GM12878 (cell line): Measurements from ENCODE around the gene ATP2A2. TPM values are rescaled to one million over a fixed set of nuclear protein-coding genes. Genes with fewer than 3 reads are reported as not detected.

Experiments used
- ATAC-seq: fragments of 200-7000 bp; cut with Tn5 transposase; 3 replicates; pipeline ENCODE4 v1.9.1; 2020; ENCODE audit warnings: mild to moderate bottlenecking, moderate library complexity
- BruUV-seq: library from RNA; stranded (reverse); fragments of 400-500 nt; replicated peaks from 2 replicates; lab custom pipeline; 2021; lab: Mats Ljungman, UMichigan
- CTCF ChIA-PET: fragments of 300-600 bp; sonication (Branson Sonifier 250); formaldehyde crosslinking; extraction: SDS; loops from one replicate; lab custom pipeline; 2021; ENCODE audit warnings: inconsistent platforms; lab: Yijun Ruan, JAX
- POLR2A ChIA-PET: fragments of 350-600 bp; formaldehyde crosslinking; extraction: SDS; loops from one replicate; lab custom pipeline; 2021; ENCODE audit warnings: inconsistent platforms; lab: Charles Lee
- RAD21 ChIA-PET: fragments of 300-600 bp; sonication (Branson Sonifier 250); formaldehyde crosslinking; loops from one replicate; lab custom pipeline; 2023; ENCODE audit warnings: antibody characterized with exemption; ENCODE audit not compliant: unreplicated experiment; lab: Charles Lee
- SMC1A ChIA-PET: fragments of 300-600 bp; sonication (Branson Sonifier 250); formaldehyde crosslinking; loops from one replicate; lab custom pipeline; 2023; ENCODE audit not compliant: unreplicated experiment, uncharacterized antibody; lab: Charles Lee
- DNase-seq: peaks from one replicate; pipeline ENCODE4 v3.0.0-alpha.2; 2011; ENCODE audit warnings: low read depth, low spot score
- FAIRE-seq: peaks from 3 replicates; lab custom pipeline; 2011; peaks lifted over from hg19 to GRCh38; lab: Jason Lieb, UNC
- H2AFZ ChIP-seq: 2 replicates; pipeline ENCODE4 v1.6.0; 2011; ENCODE audit warnings: low read depth, low read length, control low read depth; ENCODE audit not compliant: control insufficient read depth
- H3K27ac ChIP-seq: 2 replicates; pipeline ENCODE4 v1.5.1; 2011; ENCODE audit warnings: control low read depth; ENCODE audit not compliant: control insufficient read depth, insufficient read depth
- H3K27me3 ChIP-seq, 2 experiments: replicated peaks in 1 of 2; 2 replicates each; pipeline versions ENCODE4 v1.6.0 to v1.6.1; 2011; ENCODE audit warnings: low read length in 1 of 2; ENCODE audit not compliant: control insufficient read depth in 2 of 2, insufficient read depth in 2 of 2
- H3K36me3 ChIP-seq, 2 experiments: 2 replicates each; pipeline ENCODE4 v1.5.1; 2011; ENCODE audit warnings: low read length in 1 of 2; ENCODE audit not compliant: control insufficient read depth in 2 of 2, insufficient read depth in 2 of 2
- H3K4me1 ChIP-seq: 2 replicates; pipeline ENCODE4 v1.6.1; 2011; ENCODE audit warnings: mild to moderate bottlenecking, low read length, moderate library complexity, mixed read lengths; ENCODE audit not compliant: control insufficient read depth, insufficient read depth
- H3K4me2 ChIP-seq: 2 replicates; pipeline ENCODE4 v1.6.0; 2011; ENCODE audit warnings: control low read depth; ENCODE audit not compliant: control insufficient read depth, insufficient read depth
- H3K4me3 ChIP-seq: fragments of 200-600 bp; sonication (generic); 2 replicates; pipeline ENCODE4 v1.5.1; 2016
- H3K79me2 ChIP-seq: 2 replicates; pipeline ENCODE4 v1.6.0; 2011; ENCODE audit warnings: low read length; ENCODE audit not compliant: control insufficient read depth, insufficient read depth
- H3K9ac ChIP-seq: 2 replicates; pipeline ENCODE4 v1.8.0; 2011; ENCODE audit warnings: low read length, control low read depth, mixed read lengths; ENCODE audit not compliant: control insufficient read depth, insufficient read depth
- H3K9me3 ChIP-seq: replicated peaks from 3 replicates; pipeline ENCODE4 v1.5.1; 2011; ENCODE audit warnings: mild to moderate bottlenecking, low read length; ENCODE audit not compliant: control insufficient read depth, insufficient read depth
- H4K20me1 ChIP-seq: 2 replicates; pipeline ENCODE4 v1.6.0; 2011; ENCODE audit not compliant: control insufficient read depth, insufficient read depth
- CBX3 ChIP-seq: fragments of 200-600 bp; sonication (generic); IDR thresholded peaks from 2 replicates; pipeline ENCODE4 v1.6.1; 2016; ENCODE audit warnings: low read depth, borderline replicate concordance
- GATAD2B ChIP-seq: fragments of 450-650 bp; conservative IDR thresholded peaks from 2 replicates; pipeline ENCODE4 v1.6.1; 2017; ENCODE audit warnings: low read depth, mild to moderate bottlenecking, moderate library complexity
- IKZF1 ChIP-seq: fragments of 450-650 bp; conservative IDR thresholded peaks from 2 replicates; pipeline ENCODE4 v1.6.1; 2017; ENCODE audit warnings: antibody characterized with exemption, mild to moderate bottlenecking
- IKZF2 ChIP-seq, 2 experiments: fragments of 450-650 bp; IDR thresholded peaks; 2 replicates each; pipeline ENCODE4 v1.6.1; 2017; ENCODE audit warnings: mild to moderate bottlenecking in 2 of 2, moderate library complexity in 2 of 2
- IRF4 ChIP-seq: IDR thresholded peaks from 2 replicates; pipeline ENCODE4 v1.6.1; 2011; ENCODE audit warnings: low read depth, low read length
- JUNB ChIP-seq: IDR thresholded peaks from 2 replicates; pipeline ENCODE4 v1.6.1; 2016; ENCODE audit warnings: antibody characterized with exemption, mild to moderate bottlenecking
- JUND ChIP-seq: IDR thresholded peaks from 2 replicates; pipeline ENCODE4 v1.6.1; 2012; ENCODE audit warnings: low read depth, mild to moderate bottlenecking, low read length, improper control_type of control experiment, moderate library complexity
- LARP7 ChIP-seq: fragments of 450-650 bp; IDR thresholded peaks from 2 replicates; pipeline ENCODE4 v1.6.1; 2017; ENCODE audit warnings: mild to moderate bottlenecking
- MXI1 ChIP-seq: fragments of 150-350 bp; IDR thresholded peaks from 2 replicates; pipeline ENCODE4 v1.6.1; 2011; ENCODE audit warnings: low read depth, mild to moderate bottlenecking, inconsistent platforms, low read length, improper control_type of control experiment
- NRF1 ChIP-seq: conservative IDR thresholded peaks from 2 replicates; pipeline ENCODE4 v1.6.1; 2011; ENCODE audit warnings: mild to moderate bottlenecking, low read depth, low read length, improper control_type of control experiment
- SPI1 ChIP-seq: IDR thresholded peaks from 2 replicates; pipeline ENCODE4 v1.6.1; 2011; ENCODE audit warnings: low read depth, mild to moderate bottlenecking, low read length, moderate library complexity, borderline replicate concordance; ENCODE audit not compliant: insufficient read depth
- STAT3 ChIP-seq: IDR thresholded peaks from 2 replicates; pipeline ENCODE4 v1.6.1; 2011; ENCODE audit warnings: low read depth, low read length, improper control_type of control experiment
- WRNIP1 ChIP-seq: IDR thresholded peaks from 2 replicates; pipeline ENCODE4 v1.6.1; 2011; ENCODE audit warnings: low read depth, low read length, improper control_type of control experiment, borderline replicate concordance
- YY1 ChIP-seq: IDR thresholded peaks from 2 replicates; pipeline ENCODE4 v1.6.1; 2011; ENCODE audit warnings: low read depth, mild to moderate bottlenecking, low read length
- ZNF622 ChIP-seq: fragments of 450-650 bp; IDR thresholded peaks from 2 replicates; pipeline ENCODE4 v1.6.1; 2017; ENCODE audit warnings: mild to moderate bottlenecking, inconsistent platforms
- WGBS: methylation state at CpG from one replicate; pipeline ENCODE4 v1.1.6; 2016; ENCODE audit warnings: low lambda C conversion rate; ENCODE audit not compliant: insufficient replicate concordance, insufficient coverage; ENCODE audit errors: missing lambda C conversion rate; 5-methylcytosine and 5-hydroxymethylcytosine counted together
- in situ Hi-C: fragments of 300-500 bp; cut with MboI; formaldehyde crosslinking; loops from 9 replicates; pipeline ENCODE4 v1.14.3; 2018; ENCODE audit warnings: mixed read lengths
- intact Hi-C: fragments of 100-400 bp; cut with micrococcal nuclease; formaldehyde crosslinking; loops from one replicate; pipeline ENCODE4 v1.14.2; 2022; ENCODE audit not compliant: unreplicated experiment
- polyA plus RNA-seq, 11 experiments: library from polyadenylated mRNA; depleted of rRNA in 4 of 11; unstranded in 6 of 11; stranded (reverse) in 5 of 11; fragments of >200 nt; fragmentation: Nextera tagmentation in 4 of 11; fragmentation: Illumina TruSeq in 1 of 11; extraction: Ambion mirVana in 4 of 11; extraction: Trizol in 1 of 11; gene quantifications; 1 replicate in 1 of 11; 2 replicates in 10 of 11; pipeline versions ENCODE4 v1.2.1 to v1.2.3, GENCODE V29; 2011 to 2016; ENCODE audit warnings: inconsistent platforms in 2 of 11, missing spikeins in 2 of 11, low read depth in 1 of 11
- total RNA-seq, 4 experiments: library from RNA; depleted of rRNA in 3 of 4; stranded (reverse); fragments of >200 nt in 3 of 4; fragmentation: Illumina TruSeq in 1 of 4; extraction: Trizol in 1 of 4; gene quantifications; 2 replicates each; pipeline versions ENCODE4 v1.2.1 to v1.2.3, GENCODE V29; 2013 to 2021
- TF ChIP-seq, protein P1 (sequence below): IDR thresholded peaks from 2 replicates; pipeline ENCODE4 v1.6.1; 2011; ENCODE audit warnings: borderline replicate concordance, low read depth, mild to moderate bottlenecking, moderate library complexity, low read length; ENCODE audit not compliant: insufficient read depth, poor library complexity, severe bottlenecking
- TF ChIP-seq, protein P2 (sequence below): fragments of 450-650 bp; formaldehyde crosslinking; IDR thresholded peaks from 2 replicates; pipeline ENCODE4 v1.4.0; 2020; ENCODE audit warnings: mild to moderate bottlenecking, moderate library complexity
- TF ChIP-seq, protein P3 (sequence below): fragments of 450-650 bp; IDR thresholded peaks from 2 replicates; pipeline ENCODE4 v1.6.1; 2016; ENCODE audit warnings: mild to moderate bottlenecking

The ATP2A2 gene
- total and polyA plus RNA-seq, 10 of the 15 experiments (the other 5 are each of a cell fraction or from before 2014, with no cell fraction given), result 3.7 to 133 (median 34.4) TPM

DNA sequence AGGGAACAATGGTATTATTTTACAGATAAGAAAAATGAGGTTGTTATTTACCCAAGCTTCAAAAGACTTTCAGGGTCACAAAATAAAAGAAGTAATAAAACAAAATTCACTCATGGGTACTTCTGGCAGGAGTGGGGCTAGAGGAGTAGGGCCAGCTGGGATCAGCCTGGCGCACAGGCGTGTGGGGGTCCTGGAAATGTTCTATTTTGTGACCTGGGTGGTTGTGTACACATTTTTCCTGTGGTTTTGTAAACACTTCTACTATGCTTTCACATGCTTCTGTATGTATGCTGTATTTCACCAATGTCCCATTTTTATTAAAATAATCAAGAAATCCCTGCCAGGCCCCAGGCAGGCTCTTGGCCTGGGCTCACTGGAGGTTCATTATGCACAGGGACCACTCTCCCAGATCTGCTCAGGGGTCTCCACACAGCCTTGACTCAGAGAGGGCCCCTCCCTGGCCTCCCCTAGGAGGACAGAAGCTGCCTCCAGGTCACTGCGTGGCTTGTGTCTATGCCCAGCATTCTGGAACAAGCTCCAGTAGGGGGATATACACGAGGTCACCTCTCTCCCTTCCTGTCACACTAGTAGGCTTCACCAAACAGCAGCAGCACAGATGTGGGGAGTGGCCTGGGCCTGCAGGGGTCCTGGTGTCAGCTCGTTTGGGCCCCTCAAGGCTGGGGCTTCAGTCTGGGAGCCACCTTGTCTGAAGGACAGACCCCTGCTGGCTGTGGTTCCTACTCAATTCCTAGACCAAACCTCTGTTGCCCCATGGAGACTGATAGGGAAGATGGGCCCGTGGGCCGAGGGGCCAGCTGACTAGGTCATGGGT is 84.7 kb downstream of the ATP2A2 start:
- no peaks in the 10 kb centered on the region for H4K20me1 ChIP-seq
- H3K4me1 ChIP-seq, result peaks cover 6% of the 10 kb centered on the region
- H3K27me3 ChIP-seq, result no peaks in the 10 kb centered on the region
- no peak overlapping the region for H3K4me3 ChIP-seq
- no peak overlapping the region; the same call in 1 of the 2 replicates for H2AFZ ChIP-seq
- no TSS peak for BruUV-seq
- H3K79me2 ChIP-seq, result no peaks in the 10 kb centered on the region
- no peak overlapping the region for H3K4me2 ChIP-seq
- ATAC-seq, result no peak
- intact Hi-C loops (no loop called here), in situ Hi-C loops (no loop called here)
- H3K9ac ChIP-seq, result no peak overlapping the region
- no peak for TF ChIP-seq ZNF622
- no peak for TF ChIP-seq IRF4
- TF ChIP-seq SPI1, result no peak
- no peak for TF ChIP-seq WRNIP1
- no peak for TF ChIP-seq NRF1
- no peak for TF ChIP-seq YY1
- TF ChIP-seq, protein P1, sequence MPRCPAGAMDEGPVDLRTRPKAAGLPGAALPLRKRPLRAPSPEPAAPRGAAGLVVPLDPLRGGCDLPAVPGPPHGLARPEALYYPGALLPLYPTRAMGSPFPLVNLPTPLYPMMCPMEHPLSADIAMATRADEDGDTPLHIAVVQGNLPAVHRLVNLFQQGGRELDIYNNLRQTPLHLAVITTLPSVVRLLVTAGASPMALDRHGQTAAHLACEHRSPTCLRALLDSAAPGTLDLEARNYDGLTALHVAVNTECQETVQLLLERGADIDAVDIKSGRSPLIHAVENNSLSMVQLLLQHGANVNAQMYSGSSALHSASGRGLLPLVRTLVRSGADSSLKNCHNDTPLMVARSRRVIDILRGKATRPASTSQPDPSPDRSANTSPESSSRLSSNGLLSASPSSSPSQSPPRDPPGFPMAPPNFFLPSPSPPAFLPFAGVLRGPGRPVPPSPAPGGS, result no peak
- TF ChIP-seq MXI1, result no peak
- TF ChIP-seq IKZF2 (IDR thresholded peaks at IDR 0.05), result no peak
- no peak for TF ChIP-seq GATAD2B
- no peak for TF ChIP-seq STAT3
- TF ChIP-seq, protein P2, sequence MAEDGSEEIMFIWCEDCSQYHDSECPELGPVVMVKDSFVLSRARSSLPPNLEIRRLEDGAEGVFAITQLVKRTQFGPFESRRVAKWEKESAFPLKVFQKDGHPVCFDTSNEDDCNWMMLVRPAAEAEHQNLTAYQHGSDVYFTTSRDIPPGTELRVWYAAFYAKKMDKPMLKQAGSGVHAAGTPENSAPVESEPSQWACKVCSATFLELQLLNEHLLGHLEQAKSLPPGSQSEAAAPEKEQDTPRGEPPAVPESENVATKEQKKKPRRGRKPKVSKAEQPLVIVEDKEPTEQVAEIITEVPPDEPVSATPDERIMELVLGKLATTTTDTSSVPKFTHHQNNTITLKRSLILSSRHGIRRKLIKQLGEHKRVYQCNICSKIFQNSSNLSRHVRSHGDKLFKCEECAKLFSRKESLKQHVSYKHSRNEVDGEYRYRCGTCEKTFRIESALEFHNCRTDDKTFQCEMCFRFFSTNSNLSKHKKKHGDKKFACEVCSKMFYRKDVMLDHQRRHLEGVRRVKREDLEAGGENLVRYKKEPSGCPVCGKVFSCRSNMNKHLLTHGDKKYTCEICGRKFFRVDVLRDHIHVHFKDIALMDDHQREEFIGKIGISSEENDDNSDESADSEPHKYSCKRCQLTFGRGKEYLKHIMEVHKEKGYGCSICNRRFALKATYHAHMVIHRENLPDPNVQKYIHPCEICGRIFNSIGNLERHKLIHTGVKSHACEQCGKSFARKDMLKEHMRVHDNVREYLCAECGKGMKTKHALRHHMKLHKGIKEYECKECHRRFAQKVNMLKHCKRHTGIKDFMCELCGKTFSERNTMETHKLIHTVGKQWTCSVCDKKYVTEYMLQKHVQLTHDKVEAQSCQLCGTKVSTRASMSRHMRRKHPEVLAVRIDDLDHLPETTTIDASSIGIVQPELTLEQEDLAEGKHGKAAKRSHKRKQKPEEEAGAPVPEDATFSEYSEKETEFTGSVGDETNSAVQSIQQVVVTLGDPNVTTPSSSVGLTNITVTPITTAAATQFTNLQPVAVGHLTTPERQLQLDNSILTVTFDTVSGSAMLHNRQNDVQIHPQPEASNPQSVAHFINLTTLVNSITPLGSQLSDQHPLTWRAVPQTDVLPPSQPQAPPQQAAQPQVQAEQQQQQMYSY (CRISPR knock-in tag), result no peak
- no peak for TF ChIP-seq JUND
- TF ChIP-seq CBX3, result no peak
- TF ChIP-seq, protein P3, sequence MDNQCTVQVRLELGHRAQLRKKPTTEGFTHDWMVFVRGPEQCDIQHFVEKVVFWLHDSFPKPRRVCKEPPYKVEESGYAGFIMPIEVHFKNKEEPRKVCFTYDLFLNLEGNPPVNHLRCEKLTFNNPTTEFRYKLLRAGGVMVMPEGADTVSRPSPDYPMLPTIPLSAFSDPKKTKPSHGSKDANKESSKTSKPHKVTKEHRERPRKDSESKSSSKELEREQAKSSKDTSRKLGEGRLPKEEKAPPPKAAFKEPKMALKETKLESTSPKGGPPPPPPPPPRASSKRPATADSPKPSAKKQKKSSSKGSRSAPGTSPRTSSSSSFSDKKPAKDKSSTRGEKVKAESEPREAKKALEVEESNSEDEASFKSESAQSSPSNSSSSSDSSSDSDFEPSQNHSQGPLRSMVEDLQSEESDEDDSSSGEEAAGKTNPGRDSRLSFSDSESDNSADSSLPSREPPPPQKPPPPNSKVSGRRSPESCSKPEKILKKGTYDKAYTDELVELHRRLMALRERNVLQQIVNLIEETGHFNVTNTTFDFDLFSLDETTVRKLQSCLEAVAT, result no peak
- TF ChIP-seq LARP7, result no peak
- TF ChIP-seq JUNB, result no peak
- no peak for TF ChIP-seq IKZF1
- TF ChIP-seq, all 136 proteins: peak for 0
- peaks cover 2 to 4% of the 10 kb centered on the region in 2 experiments for H3K36me3 ChIP-seq
- ChIA-PET SMC1A (interaction anchor here (0.6 to 4.2 kb wide), 3 partner anchors 13 to 38 kb away, joined by 3 to 13 read pairs (median 3); partner anchors contain the start of gene ANAPC7), POLR2A (interaction anchor here (0.8 kb wide), 1 partner anchor 78 kb away, joined by 4 read pairs; no protein-coding TSS in a partner anchor), RAD21 (interaction anchor here (1.1 to 1.2 kb wide), 2 partner anchors 13 to 66 kb away, joined by 4 read pairs; no protein-coding TSS in a partner anchor), CTCF (no interaction called here)
- H3K27ac ChIP-seq, result no peak overlapping the region
- H3K9me3 ChIP-seq, result no peaks in the 10 kb centered on the region
- FAIRE-seq, result no peak
- 69% methylated on average over 7 of the region's 7 CpGs for WGBS
- no peak for DNase-seq
